ENCODE results near the gene ERH.
"Not testable (repeated sequence)": the region's sequence is repeated elsewhere in the genome, so short reads cannot be mapped to it uniquely, and the experiment has no call there.

The ERH gene

DNA sequence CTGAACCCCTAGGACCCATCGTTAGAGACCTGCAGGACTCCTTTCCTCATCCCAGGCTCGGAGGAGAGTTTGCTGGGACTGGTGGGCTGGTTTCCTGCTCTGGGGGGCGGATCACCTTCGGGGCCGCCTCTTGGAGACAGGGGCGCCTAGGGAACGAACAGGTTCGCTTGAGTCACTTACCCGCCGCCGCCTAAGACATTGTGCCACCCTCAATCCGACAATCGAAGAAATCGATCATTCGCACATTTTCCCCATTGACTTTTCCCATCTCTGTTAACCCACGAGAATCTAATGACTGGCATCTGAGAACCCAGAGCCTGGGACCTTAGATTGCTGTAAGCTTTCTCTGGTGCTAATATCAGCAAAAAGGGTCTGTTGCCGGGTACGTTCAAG is 715 bp upstream of the ERH start:
- no peak for DNase-seq (ENCODE audit: low read depth, low spot score)

DNA sequence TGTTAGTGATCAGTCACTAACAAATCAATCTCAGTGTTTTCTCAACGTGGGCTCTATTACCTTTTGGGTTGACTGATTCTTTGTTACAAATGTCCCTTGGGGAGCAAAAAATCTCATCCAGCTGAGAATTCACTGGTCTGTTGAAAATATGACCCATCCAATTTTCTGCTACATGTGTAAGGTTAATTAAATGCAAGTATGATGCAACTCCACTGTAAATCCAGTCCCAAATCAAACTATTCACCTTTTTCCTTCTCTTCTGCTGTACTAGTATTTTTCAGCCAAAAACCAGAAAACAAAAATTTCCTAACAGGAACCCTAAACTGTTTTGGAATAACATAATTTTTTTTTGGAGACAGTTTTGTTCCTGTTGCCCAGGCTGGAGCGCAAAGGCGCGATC is 2.2 kb downstream of the ERH start:
- no peak for DNase-seq (ENCODE audit: low read depth, low spot score)

DNA sequence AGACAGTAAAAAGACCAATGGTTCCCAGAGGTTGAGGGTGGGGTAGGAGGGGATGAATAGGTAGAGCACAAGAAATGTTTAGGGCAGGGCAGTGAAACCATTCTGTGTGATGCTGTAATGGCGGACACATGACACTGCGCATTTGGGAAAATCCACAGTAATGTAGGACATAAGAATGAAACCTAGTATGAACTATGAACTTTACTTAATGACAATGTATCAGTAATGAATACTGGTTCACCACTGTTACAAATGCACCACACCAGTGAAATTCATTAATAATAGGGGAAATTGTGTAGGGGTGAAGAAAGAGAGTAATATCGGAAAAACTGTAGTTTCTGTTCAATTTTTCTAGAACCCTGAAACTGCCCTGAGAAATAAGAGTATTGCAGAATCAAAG is 5.6 kb downstream of the ERH start:
- DNase-seq (ENCODE audit: low read depth, low spot score), result no peak

DNA sequence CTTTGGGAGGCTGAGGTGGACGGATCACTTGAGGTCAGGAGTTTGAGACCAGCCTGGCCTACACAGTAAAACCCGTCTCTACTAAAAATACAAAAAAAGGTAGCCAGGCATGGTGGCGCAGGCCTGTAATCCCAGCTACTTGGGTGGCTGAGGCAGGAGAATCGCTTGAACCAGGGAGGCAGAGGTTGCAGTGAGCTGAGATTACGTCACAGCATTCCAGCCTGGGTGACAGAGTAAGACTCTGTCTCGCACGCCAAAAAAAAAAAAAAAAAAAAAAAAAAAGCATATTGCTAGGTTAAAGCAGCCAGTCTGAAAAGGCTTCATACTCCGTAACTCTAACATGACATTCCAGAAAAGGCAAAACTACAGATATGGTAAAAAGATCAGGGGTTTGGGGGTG is 6.7 kb downstream of the ERH start:
- not testable (repeated sequence) for DNase-seq (ENCODE audit: low read depth, low spot score)

DNA sequence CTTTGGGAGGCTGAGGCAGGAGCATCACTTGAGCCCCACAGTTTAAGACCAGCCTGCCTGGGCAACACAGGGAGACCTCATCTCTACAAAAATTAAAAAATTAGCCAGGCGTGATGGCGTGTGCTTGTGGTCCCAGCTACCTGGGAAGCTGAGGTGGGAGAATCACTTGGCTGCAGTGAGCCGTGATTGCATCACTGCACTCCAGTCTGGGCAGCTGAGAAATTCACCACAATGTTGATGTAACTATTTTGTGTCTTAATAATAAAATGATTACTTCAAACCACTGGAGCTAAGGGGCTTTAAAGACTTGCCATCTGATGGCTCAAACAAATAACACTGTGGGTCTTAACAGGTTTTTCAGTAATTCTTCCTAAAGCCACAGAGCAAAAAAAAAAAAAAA is 10.8 kb downstream of the ERH start:
- DNase-seq (ENCODE audit: low read depth, low spot score), result no peak

DNA sequence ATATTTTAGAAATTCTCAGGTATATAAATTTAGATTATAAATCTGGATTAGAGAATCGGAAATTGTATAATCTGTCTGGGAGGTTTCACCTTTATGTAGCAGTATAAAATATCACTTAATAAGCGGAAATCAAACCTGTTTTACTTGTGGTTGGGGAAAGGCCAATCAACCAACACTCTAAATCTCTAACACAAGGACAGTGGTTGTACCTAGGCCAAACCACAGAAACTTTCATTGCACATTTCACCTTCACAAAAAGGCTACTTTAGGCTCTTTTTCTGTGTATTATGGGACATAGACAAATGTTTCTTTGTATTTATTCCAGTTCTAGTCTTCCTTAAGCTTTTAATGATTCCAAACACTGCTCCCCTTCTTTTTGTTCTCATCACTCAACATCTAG is 19.8 kb downstream of the ERH start:
- no peak for DNase-seq (ENCODE audit: low read depth, low spot score)

DNA sequence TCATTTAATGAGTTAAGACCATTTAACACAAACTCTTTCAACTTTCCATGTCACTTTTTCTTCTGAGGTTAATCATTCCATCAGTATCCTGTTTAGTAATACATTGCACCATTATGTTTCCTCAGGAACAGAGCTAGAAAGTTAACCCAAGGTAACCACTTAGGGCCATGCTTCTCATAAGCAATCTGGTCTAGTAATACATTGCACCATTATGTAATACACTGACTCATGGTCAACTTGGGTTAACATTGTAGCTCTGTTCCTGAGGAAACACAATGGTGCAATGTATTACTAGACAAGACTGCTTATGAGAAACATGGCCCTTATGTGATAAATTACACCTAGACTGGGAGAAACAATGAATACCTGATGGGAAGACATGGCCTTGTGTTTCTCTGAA is 21.7 kb downstream of the ERH start:
- no peak for DNase-seq (ENCODE audit: low read depth, low spot score)

DNA sequence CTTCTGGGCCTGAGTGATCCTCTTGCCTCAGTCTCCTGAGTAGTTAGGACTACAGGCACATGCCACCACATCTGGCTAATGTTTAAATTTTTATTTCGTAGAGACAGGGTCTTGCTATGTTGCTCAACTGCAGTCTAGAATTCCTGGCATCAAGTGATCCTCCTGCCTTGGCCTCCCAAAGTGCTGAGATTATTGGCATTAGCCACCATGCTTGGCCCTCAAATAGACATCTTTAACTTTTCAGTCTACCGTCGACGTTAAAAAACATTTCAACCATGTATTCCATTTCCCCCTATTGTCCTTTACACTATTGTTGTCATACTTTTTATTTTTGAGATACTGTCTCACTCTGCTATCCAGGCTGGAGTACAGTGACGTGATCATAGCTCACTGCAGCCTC is 22.4 kb downstream of the ERH start:
- DNase-seq (ENCODE audit: low read depth, low spot score), result no peak

DNA sequence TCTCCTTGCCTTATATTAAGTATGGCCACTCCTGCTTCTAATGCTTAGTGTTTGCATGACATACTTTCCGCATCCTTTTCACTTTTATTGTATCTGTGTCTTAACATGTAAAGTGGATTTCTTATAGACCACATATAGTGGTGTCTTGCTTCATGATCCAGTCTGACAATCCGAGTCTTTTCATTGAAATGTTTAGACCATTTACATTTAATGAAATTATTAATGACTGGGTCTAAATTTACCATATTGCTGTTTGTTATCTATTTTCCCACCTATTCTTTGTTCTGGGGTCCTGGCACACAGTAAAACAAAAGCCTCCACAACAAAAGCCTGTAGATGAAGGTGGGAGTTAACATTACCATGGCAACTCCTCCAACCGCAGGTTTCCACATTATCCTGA is 22.9 kb downstream of the ERH start:
- no peak for DNase-seq (ENCODE audit: low read depth, low spot score)

DNA sequence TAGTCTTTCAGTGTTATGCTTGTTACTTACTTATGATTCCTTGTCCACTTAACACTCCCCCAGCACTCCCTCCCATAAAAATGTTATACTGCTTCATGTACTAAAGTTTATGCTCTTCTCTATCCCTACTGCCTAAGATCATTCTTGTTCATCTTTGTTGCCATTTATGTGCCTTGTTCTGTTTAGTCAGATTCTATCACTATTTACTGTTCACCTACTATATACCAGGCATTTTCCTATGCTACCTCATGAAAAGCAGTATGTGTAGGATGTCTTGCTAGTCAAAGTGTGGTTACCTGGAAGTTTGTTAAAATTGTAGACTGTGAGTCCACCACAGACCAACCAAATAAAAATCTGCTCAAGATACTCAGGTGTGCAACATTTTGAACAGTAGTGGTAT is 23.9 kb downstream of the ERH start:
- DNase-seq (ENCODE audit: low read depth, low spot score), result no peak

DNA sequence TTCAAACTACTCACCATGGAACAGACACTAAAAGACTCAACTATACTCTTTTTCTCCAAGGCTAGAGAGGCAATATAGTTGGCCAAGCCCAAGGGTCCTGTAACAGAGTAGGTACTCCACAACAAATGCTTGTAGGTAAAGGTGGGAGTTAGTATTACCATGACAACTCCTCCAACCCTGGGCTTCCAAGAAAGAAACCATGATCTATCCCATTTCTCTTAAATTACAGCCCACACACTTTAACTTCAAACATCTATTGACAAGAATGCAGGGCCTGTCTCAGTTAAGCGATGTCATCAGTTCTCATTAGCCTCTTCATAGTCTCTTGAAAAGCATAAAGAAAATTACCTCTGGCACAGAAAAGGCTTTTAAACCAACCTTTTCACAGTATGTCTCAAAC is 25.0 kb downstream of the ERH start:
- no peak for DNase-seq (ENCODE audit: low read depth, low spot score)

DNA sequence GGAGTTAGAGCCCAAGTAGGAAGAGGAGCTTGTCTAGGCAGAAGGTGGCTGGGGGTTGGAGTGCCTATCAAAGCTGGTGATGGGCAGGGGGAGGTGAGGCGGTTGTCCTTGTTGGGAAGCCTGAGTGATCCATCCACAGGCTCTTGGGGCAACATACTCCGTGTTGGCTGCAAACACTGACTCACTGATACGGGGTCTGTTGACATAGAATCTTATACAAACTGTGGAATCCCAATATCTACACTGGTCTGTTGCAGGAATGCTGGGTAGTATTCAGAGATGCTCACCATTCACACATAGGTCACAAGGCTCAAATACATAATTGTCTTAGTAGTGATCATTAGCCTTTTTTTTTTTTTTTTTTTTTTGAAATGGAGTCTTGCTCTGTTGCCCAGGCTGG is 26.0 kb downstream of the ERH start:
- no peak for DNase-seq (ENCODE audit: low read depth, low spot score)

DNA sequence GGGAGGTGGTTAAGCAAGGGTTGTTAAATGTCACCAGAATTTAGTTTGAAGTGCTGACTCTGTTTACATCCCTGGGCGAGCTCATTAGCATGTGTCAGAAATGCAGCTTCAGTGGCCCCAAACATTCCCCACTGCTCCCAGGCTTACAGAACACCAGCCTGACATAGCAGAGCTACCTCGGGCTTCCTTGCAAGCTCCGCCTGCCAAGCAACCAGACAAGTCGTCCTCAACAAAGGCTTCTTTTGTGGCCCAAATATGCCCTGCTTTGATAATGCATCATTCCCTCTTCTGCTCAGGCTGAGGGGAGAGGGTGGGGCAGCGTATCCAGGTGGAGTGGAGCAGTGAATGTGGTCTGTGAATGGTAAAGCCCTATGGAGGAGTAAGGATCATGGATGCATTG is 28.0 kb downstream of the ERH start:
- peak; percentile 33 for DNase-seq (ENCODE audit: low read depth, low spot score)

DNA sequence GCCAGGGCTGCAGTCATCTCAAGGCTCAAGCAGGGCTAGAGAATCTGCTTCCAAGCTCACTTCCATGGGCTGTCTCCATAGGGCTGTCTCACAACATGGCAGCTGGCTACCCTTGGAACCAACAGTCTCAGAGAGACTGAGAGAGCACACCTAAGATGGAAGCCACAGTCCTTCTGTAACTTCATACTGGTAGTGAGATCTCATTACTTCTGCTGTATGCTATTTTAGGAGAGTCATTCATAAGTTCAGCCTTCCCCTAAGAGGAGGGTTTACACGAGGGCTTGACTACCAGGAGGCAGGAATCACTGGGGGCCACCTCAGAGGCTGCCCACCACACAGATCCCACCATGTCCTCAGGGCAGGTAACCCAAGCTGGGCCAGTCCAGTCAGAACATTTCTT is 29.7 kb downstream of the ERH start:
- no peak for DNase-seq (ENCODE audit: low read depth, low spot score)

DNA sequence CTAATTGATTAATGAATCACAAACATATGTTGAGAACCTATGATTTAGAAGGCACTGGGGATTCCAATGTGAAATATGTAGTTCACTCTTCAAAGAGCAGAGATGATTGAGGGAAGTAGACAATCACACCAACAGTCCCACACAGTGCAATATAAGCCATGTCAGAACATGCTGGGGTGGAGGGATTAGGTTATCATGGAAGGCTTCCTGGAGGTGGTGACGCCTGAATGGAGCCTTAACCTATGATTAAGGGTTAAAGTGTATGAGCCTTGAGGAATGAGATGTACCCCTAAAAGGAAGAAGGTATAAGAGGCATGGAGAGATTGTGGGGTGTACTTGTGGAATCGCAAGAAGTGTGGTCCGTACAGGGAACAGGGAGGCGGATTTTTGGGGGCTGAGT is 31.3 kb downstream of the ERH start:
- DNase-seq (ENCODE audit: low read depth, low spot score), result no peak

DNA sequence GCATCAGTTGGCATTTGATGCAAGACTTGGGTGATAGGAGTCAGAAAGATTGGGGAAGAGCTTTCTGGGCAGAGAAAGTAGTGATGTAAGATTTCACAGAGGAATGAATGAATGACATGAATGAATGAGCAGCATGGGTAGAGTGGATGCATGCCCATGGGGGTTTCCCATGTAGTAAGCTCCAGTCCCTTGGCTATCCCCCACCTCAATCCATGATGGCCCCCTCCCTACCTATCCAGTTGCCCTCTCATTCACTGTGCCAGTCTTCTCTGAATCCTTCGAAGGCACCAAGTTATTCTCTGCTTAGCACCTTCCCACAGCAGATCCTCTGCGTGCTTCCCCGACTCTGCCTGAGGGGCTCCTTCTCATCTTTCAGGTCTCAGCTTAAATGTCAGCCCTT is 32.0 kb downstream of the ERH start:
- no peak for DNase-seq (ENCODE audit: low read depth, low spot score)

DNA sequence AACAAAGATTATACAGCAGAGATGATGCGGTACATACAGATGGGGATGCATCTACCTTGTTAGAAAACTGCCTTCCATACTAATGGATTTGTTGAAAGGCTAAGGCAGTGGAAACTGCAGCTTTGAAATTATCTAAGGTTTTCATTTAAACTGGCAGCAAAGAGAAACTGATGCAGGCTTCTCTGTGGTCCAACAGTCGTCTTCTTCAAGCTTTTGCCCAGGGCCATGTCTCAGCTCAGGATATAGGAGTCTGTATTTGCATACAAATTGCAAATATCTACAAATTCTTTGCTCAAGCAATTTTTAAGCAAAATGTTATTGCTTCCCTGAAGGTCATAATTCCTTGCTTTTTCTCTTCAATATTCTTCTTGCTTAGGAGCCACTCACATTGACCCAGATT is 33.7 kb downstream of the ERH start:
- no peak for DNase-seq (ENCODE audit: low read depth, low spot score)

DNA sequence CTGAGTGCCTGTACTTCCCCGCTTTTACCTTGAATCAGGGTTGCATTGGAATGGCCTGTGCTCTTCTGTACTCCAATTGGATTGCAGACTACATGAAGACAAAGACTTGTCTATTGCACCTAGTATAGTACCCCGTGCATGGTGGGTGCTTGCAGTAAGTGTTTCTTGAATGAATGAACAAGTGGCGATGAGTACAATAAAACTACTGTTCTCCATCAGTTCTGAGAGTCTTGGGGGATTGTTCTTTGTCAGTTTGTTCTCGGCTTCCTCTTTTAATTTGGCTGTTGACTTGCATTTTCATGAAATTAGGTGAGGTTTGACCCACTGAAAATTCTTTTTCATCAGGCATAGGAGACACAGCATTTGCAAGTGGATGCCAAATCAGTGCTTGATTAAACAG is 34.1 kb downstream of the ERH start:
- DNase-seq (ENCODE audit: low read depth, low spot score), result no peak

DNA sequence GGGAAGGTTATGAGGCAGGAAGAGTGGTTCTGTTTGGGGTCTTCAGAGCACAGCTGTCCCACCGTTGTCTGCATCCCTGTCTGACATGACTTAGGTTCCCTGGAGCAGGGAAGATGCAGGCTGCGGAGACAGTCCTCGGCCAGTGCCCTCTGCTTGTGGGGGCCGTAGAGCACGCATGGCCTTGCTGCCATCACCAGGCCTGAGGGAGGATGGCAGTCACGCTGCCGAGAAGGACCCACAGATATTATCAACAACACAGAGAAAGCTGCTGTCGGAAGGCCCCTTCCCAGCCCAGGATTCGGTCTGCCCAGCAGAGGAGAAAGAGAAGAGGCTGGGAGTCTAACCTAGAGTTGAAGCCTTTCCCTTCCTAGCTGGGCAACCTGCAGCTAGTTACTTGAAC is 35.0 kb downstream of the ERH start:
- DNase-seq (ENCODE audit: low read depth, low spot score), result peak; percentile 75

DNA sequence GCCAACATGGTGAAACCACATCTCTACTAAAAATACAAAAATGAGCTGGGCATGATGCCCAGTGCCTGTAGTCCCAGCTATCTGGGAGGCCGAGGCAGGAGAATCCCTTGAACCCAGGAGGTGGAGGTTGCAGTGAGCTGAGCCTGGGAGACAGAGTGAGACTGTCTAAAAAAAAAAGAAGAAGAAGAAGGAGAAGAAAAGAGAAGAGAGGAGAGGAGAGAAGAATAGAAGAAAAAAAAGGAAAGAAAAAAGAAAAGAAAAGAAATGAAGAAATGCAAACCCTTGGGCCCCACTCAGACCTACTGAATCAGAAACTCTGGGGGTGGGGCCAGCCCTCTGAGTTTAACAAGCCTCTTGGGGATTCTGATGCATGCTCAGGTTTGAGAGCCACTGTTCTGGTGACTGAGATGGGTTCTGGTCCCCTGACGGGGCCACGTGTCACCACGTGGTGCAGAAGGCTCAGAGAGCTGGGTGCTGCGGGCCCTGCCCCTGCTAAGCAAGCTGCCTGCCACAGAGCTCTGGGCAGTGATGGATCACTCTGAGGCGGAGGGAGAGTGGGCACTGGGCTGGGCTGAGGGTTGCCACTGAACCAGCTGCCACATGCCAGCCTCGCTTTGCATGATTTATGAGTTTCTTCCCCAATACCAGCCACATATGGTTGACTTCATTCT is 37.5 kb downstream of the ERH start:
- no peak for DNase-seq (ENCODE audit: low read depth, low spot score)

DNA sequence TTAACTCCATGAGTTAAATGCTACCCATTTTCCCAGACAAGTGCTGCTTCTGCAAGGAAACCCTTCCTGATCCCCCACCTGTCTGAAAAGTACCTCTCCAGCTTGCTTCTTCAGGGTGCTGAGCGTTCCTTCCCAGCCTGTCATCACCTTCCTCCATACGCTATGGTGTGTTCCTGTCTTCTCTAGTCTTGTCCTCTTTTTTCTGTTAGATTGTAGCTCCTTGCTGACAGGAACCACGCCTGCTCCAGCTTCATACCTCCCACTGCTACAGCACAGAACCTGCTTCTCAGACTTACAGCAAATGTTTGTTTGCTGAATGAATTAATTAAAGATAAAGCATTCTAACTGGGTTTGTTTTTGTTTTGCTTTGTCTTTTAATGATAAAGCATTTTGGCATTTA is 39.1 kb downstream of the ERH start:
- no peak for DNase-seq (ENCODE audit: low read depth, low spot score)

DNA sequence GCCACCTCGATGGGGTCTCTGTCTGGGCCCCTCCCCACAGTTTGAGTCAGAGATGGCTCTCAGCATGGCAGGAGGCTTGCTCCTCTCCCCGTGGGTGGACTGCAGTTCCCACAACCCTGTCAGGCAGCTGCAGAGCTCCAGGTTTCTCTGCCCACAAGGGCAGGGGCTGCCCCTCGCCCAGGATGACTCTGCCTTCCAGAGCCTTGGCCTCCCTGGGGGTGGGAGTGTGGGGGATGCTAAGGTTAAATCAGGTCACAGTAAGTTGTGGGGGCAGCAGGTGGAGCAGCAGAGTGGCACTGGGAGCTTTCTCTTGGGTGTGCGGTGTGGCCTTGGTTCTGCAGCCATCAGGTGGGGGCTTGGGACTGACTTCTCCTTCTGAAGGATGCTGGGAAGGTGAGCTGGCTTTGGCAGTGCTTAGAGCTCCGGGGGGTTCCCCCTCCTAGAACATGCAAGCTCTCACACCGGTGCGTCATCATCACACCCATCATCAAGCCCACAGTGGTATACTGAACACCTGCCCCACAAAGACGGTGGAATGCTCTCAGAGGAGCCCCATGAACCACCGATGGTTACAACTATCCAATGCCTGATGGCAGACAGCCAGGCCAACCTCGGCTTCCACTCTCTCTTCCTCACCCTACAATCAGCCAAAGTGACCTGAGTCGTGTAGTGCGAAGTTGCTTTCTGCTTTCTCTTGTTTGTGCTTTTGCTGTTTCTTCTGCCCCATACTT is 39.7 kb downstream of the ERH start:
- no peak for DNase-seq (ENCODE audit: low read depth, low spot score)

DNA sequence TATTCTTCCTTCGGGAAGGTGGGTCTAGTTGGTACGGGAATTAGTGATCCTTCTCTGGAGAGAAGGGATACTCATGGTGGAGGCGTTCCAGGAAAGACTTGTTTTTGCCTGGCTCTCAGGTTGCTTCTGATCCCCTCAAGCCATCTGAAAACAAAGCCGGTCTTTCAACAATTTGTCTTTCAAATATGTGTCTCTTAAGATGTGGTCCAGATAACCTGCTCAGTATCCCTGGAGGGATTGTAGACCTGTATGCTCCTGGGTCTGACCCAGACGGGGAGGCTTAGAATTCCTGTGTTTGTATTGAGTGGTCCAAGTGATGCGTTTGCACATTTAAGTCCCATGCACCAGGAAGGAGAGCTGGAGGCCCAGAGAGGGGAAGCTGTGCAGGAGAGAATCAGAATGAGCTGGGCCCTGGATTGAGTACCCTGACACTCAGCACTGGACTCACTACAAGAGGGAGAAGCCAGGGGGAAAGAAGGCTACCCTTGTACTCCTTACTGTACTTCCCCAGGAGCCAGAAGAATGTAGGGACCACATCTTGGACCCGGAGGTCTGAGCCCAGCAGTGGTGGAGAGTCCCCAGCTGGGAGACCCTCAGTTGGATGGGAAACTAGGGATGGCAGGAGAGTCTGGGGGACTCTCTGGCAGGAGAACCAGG is 40.4 kb downstream of the ERH start:
- peak; percentile 88 for DNase-seq (ENCODE audit: low read depth, low spot score)

All from ELF-1 (cell line).